HEK293 (cell line): ENCODE measurements around the gene BPI.
"Not testable (repeated sequence)": the region's sequence is repeated elsewhere in the genome, so short reads cannot be mapped to it uniquely, and the experiment has no call there.

Source experiments
- KLF16 ChIP-seq: fragments of 450-650 bp; formaldehyde crosslinking; IDR thresholded peaks from 2 replicates; pipeline ENCODE4 v1.5.1; 2017; ENCODE audit warnings: missing biosample characterization, missing genetic modification characterization
- ZNF121 ChIP-seq: fragments of 450-650 bp; formaldehyde crosslinking; IDR thresholded peaks from 2 replicates; pipeline ENCODE4 v1.5.1; 2016; ENCODE audit warnings: missing biosample characterization, missing genetic modification characterization
- ZNF138 ChIP-seq: fragments of 450-650 bp; formaldehyde crosslinking; IDR thresholded peaks from 2 replicates; pipeline ENCODE4 v1.5.1; 2016; ENCODE audit warnings: missing biosample characterization, missing genetic modification characterization, borderline replicate concordance
- ZNF157 ChIP-seq: fragments of 450-650 bp; formaldehyde crosslinking; IDR thresholded peaks from 2 replicates; pipeline ENCODE4 v1.5.1; 2016; ENCODE audit warnings: missing biosample characterization, missing genetic modification characterization
- ZNF24 ChIP-seq: fragments of 450-650 bp; formaldehyde crosslinking; IDR thresholded peaks from 2 replicates; pipeline ENCODE4 v1.5.1; 2016; ENCODE audit warnings: missing biosample characterization, missing genetic modification characterization
- ZSCAN23 ChIP-seq: fragments of 450-650 bp; formaldehyde crosslinking; IDR thresholded peaks from 2 replicates; pipeline ENCODE4 v1.5.1; 2016; ENCODE audit warnings: missing biosample characterization, missing genetic modification characterization
- TF ChIP-seq, protein P1 (sequence below): fragments of 450-650 bp; formaldehyde crosslinking; IDR thresholded peaks from 2 replicates; pipeline ENCODE4 v1.5.1; 2016; ENCODE audit warnings: missing biosample characterization, missing genetic modification characterization

DNA sequence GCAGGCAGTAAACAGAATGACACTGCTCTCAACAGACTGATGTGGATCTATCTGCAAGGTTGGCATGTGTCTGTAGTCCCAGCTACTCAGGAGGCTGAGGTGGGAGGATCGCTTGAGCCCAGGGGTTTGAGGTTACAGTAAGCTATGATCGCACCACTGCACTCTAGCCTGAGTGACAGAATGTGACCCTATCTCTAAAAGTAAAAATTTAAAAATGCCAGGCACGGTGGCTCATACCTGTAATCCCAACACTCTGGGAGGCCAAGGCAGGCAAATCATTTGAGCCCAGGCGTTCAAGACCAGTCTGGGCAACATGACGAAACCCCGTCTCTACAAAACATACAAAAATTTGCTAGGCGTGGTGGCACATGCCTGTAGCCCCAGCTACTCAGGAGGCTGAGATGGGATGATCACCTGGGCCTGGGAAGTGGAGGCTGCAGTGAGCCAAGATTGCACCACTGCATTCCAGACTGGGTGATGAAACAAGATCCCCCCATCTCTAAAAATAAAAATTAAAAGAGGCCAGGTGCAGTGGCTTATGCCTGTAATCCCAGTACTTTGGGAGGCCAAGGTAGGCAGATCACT, 19.8 kb upstream of the BPI start:
- TF ChIP-seq, protein P1, sequence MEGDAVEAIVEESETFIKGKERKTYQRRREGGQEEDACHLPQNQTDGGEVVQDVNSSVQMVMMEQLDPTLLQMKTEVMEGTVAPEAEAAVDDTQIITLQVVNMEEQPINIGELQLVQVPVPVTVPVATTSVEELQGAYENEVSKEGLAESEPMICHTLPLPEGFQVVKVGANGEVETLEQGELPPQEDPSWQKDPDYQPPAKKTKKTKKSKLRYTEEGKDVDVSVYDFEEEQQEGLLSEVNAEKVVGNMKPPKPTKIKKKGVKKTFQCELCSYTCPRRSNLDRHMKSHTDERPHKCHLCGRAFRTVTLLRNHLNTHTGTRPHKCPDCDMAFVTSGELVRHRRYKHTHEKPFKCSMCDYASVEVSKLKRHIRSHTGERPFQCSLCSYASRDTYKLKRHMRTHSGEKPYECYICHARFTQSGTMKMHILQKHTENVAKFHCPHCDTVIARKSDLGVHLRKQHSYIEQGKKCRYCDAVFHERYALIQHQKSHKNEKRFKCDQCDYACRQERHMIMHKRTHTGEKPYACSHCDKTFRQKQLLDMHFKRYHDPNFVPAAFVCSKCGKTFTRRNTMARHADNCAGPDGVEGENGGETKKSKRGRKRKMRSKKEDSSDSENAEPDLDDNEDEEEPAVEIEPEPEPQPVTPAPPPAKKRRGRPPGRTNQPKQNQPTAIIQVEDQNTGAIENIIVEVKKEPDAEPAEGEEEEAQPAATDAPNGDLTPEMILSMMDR (tag by site-specific recombination): not testable (repeated sequence)
- TF ChIP-seq KLF16 (tag by site-specific recombination); ZSCAN23 (tag by site-specific recombination); ZNF121; ZNF138; ZNF157 (tag by site-specific recombination); ZNF24: not testable (repeated sequence)
